SK-N-MC (cell line): Measurements from ENCODE around the gene PIM3.

Experiments used
- EZH2 ChIP-seq: fragments of 200-600 bp; sonication (generic); IDR thresholded peaks from one replicate; pipeline ENCODE4 v1.6.1; 2017; ENCODE audit warnings: antibody characterized with exemption
- POLR2AphosphoS5 ChIP-seq: IDR thresholded peaks from 2 replicates; pipeline ENCODE4 v1.6.1; 2012; ENCODE audit warnings: mild to moderate bottlenecking, low read depth, low read length, borderline replicate concordance

- TF ChIP-seq POLR2AphosphoS5 (no peak), EZH2 (no peak)
These were observed 22.8 kb downstream of the PIM3 start for GRCh38 chr22:49983148-49984042.
